ENCODE data around the gene ZNF467.

ZNF467 gene

GRCh38 chr7:149776289-149776688, 2.9 kb upstream of the ZNF467 start:
- intact Hi-C loops (cut with micrococcal nuclease) = no loop called here
- H3K27me3 Mint-ChIP-seq = peaks cover 17% of the 10 kb centered on the region
- no peaks in the 10 kb centered on the region for H3K9me3 Mint-ChIP-seq
- peaks cover 5% of the 10 kb centered on the region for H3K36me3 Mint-ChIP-seq (ENCODE audit: low read depth)
- H3K4me1 Mint-ChIP-seq (ENCODE audit: low read depth) = peaks cover 32% of the 10 kb centered on the region
- peak overlapping the region; percentile 62 for H3K4me3 Mint-ChIP-seq
- H3K27ac Mint-ChIP-seq = peak overlapping the region; percentile 87

DNA sequence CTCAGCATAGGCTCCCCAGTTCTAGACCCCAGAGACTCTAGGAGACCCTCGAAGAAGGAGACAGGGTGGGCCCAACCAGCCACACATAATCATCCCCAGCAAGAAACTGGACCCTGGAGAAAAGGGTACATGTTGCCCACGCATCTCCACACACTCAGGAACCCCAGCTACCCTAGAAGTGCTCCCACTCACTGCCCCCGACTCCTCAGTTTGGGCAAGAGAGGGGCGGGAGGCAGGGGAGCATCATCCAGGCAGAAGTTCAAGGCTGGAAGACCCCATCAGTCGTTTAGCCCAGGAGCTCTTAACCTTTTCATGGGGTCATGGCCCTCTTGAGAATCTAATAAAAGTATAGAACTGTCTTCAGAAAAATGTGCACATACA, 1.8 kb upstream of the ZNF467 start:
- peaks cover 43% of the 10 kb centered on the region for H3K4me1 Mint-ChIP-seq (ENCODE audit: low read depth)
- H3K36me3 Mint-ChIP-seq (ENCODE audit: low read depth) = peaks cover 12% of the 10 kb centered on the region
- H3K27me3 Mint-ChIP-seq = peaks cover 17% of the 10 kb centered on the region
- H3K27ac Mint-ChIP-seq = peak overlapping the region; percentile 87
- no peaks in the 10 kb centered on the region for H3K9me3 Mint-ChIP-seq
- intact Hi-C loops (cut with micrococcal nuclease) = no loop called here
- H3K4me3 Mint-ChIP-seq = no peak overlapping the region

DNA sequence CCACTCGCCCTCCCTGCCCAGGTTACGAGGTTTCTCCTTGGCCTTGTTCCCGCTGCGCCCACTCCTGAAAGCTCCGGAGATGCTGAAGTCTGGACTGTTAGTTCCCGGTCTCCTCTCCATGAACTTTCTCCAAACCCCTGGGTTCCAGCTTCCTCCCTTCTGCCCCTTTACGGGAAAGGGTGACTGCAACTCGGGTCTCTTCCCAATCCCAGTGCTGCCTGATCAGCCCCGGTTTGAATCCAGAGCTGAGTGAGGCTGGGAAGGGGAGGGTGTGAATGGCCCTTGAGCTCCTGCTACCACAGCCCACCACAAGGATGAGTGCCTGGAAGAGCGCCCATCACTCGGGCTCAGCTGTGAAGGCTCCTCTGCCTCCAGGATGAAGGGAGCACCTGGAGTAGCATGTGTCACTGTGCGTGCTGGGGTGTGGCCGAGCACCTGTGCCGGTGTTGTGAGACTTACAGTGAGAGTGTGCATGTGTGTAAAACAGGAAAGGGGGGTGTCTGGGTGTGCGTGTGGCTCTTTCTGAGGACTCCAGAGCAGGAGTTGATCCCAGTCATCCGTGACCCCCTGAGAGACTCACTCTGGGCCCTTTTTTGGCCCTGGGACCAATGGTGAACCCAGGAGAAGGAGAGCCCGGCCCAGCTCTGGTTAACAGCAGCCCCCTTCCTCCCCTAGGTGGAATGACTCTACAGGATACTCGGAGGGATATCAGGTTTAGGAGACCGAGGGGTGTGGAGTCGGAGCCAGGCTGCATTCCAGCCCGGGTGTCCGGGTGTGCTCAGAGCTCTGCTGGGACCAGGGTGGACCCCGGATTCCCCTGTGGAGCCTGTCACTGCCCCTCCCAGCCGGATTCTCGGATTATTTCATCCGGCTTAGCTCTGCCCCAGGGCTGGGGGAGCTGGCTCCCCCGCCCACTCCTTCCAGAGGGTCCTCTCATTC, 1.1 kb upstream of the ZNF467 start:
- Mint-ChIP-seq H3K4me1 (ENCODE audit: low read depth) (peaks cover 43% of the 10 kb centered on the region), H3K27ac (peak overlapping the region; percentile 87), H3K4me3 (no peak overlapping the region), H3K9me3 (no peaks in the 10 kb centered on the region), H3K27me3 (peaks cover 15% of the 10 kb centered on the region), H3K36me3 (ENCODE audit: low read depth) (peaks cover 19% of the 10 kb centered on the region)
- intact Hi-C loops (cut with micrococcal nuclease) = loop anchor here (5.0 kb wide), 1 partner anchor 63 kb away; the partner anchor contains the start of gene ZNF862

DNA sequence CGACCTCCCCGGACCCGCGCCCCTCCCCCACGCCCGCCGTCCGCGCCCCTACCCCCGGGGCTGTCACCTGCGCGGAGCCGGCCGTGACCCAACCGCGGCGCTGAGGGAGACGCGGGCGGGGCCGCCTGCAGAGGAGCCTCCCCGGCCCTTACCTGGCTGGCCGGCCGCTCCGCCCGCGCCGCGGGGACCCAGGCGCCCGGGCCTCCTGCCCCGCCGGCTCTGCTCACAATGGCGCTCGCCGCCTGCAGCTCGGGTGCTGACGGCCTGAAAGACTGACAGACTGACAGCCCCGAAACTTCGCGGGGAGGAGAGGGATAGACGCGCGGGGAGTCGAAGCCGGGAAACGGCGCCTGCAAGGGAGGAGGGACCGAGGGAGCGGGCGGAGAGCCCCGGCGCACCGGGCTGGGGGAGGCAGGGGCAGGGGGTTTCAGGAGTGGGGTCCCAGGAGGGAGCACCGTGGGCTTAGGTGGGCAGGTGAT, 393 bp downstream of the ZNF467 start:
- no peaks in the 10 kb centered on the region for H3K9me3 Mint-ChIP-seq
- H3K27me3 Mint-ChIP-seq = peaks cover 6% of the 10 kb centered on the region
- peak overlapping the region; percentile 87 for H3K27ac Mint-ChIP-seq
- intact Hi-C loops (cut with micrococcal nuclease) = loop anchor here (5.0 kb wide), 1 partner anchor 64 kb away; the partner anchor contains the start of gene ZNF862
- H3K4me1 Mint-ChIP-seq (ENCODE audit: low read depth) = peaks cover 43% of the 10 kb centered on the region
- H3K4me3 Mint-ChIP-seq = peak overlapping the region; percentile 91
- H3K36me3 Mint-ChIP-seq (ENCODE audit: low read depth) = peaks cover 34% of the 10 kb centered on the region

DNA sequence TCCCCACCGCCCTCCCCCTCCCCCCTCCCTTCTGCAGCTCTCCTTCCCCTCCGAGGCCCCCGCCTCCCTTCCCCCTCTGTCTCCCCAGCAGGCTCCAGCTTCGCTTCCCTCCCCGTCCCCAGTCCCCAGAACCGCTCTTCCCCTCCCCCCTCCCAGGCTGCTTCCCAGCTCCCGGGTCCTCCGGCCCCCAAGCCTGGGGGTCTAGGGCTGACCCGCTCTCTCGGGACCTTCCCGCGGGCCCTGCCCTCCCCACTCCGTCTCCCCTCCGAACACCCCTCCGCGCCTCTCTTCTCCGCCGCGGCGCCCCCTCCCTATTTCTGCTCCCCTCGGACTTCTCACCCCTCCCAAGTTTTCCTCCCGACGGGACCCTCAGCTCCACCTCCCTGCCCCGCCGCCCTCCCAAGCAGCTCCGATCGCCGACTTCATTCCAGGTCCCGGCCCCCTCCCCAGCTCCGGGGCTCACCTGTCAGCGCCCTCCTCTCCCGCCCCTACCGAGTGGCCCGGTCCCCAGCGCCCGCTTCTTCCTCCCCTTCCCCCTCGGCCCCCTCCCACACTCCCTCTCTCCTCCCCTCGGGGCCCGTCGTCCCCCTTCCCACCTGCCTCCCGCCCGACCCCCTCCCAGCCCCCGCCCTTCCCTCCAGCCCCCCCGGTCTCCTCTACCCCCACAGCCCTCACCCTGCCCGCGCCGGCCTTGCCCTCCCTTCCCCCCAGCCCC, 990 bp downstream of the ZNF467 start:
- H3K4me3 Mint-ChIP-seq = peak overlapping the region; percentile 90
- intact Hi-C loops (cut with micrococcal nuclease) = loop anchor here (5.0 kb wide), 1 partner anchor 65 kb away; the partner anchor contains the start of gene ZNF862
- H3K36me3 Mint-ChIP-seq (ENCODE audit: low read depth) = peaks cover 40% of the 10 kb centered on the region
- H3K27ac Mint-ChIP-seq = peak overlapping the region; percentile 87
- peaks cover 43% of the 10 kb centered on the region for H3K4me1 Mint-ChIP-seq (ENCODE audit: low read depth)
- H3K27me3 Mint-ChIP-seq = peaks cover 1% of the 10 kb centered on the region
- no peaks in the 10 kb centered on the region for H3K9me3 Mint-ChIP-seq

DNA sequence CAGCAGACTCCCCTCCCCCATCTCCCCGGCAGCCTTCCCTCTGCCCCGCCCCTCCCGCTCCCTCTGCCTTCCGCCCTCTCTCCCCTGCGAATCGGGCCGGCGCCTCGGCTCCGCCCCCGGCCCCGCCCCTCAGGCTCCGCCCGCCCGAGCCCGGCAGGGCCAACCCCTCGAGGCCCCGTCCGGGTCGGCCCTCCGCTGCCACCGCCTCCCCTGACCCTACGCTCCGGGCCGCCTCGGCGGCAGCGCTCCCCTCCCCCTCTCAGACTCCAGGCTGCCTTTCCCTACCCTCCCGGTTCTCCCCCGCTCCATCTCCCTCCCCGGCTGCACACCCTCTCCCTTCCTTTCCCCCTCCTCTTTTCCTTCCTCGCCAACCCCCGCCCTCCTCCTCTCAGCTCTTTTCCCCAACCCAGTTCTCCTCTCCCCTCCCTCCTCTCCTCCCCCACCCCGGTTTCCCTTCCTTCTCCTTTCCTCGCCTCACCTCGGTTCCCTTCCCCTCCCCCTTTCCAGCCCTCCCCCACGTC, 1.6 kb downstream of the ZNF467 start:
- H3K36me3 Mint-ChIP-seq (ENCODE audit: low read depth) = peaks cover 46% of the 10 kb centered on the region
- peak overlapping the region; percentile 87 for H3K27ac Mint-ChIP-seq
- H3K4me3 Mint-ChIP-seq = peak overlapping the region; percentile 90
- H3K9me3 Mint-ChIP-seq = no peaks in the 10 kb centered on the region
- H3K27me3 Mint-ChIP-seq = peaks cover 1% of the 10 kb centered on the region
- peaks cover 41% of the 10 kb centered on the region for H3K4me1 Mint-ChIP-seq (ENCODE audit: low read depth)
- intact Hi-C loops (cut with micrococcal nuclease) = loop anchor here (5.0 kb wide), 1 partner anchor 66 kb away; the partner anchor contains the start of gene ZNF862

GRCh38 chr7:149770728-149771636, 2.4 kb downstream of the ZNF467 start:
- intact Hi-C loops (cut with micrococcal nuclease) = loop anchor here (5.0 kb wide), 1 partner anchor 66 kb away; the partner anchor contains the start of gene ZNF862
- H3K36me3 Mint-ChIP-seq (ENCODE audit: low read depth) = peaks cover 54% of the 10 kb centered on the region
- H3K4me1 Mint-ChIP-seq (ENCODE audit: low read depth) = peaks cover 33% of the 10 kb centered on the region
- H3K27ac Mint-ChIP-seq = peak overlapping the region; percentile 87
- no peaks in the 10 kb centered on the region for H3K27me3 Mint-ChIP-seq
- peaks cover 8% of the 10 kb centered on the region for H3K9me3 Mint-ChIP-seq
- H3K4me3 Mint-ChIP-seq = peak overlapping the region; percentile 90

GRCh38 chr7:149769915-149770314, 3.5 kb downstream of the ZNF467 start:
- Mint-ChIP-seq H3K9me3 (peaks cover 12% of the 10 kb centered on the region), H3K27ac (no peak overlapping the region), H3K36me3 (ENCODE audit: low read depth) (peaks cover 65% of the 10 kb centered on the region), H3K4me3 (no peak overlapping the region), H3K4me1 (ENCODE audit: low read depth) (peaks cover 23% of the 10 kb centered on the region), H3K27me3 (no peaks in the 10 kb centered on the region)
- intact Hi-C loops (cut with micrococcal nuclease) = loop anchor here (5.0 kb wide), 1 partner anchor 67 kb away; the partner anchor contains the start of gene ZNF862

DNA sequence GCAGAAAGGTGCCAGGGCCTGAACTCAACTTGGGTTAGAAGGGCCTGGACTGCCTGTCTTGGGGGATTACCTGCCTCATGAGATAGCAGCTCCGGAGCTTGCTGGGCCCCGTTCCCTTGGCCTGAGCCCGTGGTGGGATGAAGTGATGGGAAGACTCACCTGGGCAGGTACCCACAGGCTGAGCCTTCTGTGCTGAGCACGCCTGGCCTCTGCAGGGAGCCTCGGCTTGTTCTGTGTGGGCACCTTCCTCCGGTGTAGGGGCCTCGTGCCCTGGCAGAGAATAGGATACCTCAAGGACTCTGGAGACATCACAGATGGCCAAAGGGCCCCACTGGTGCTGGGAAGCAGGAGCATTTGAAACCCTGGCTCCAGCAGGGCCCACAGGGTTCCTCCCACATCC, 4.5 kb downstream of the ZNF467 start:
- intact Hi-C loops (cut with micrococcal nuclease) = no loop called here
- peaks cover 12% of the 10 kb centered on the region for H3K9me3 Mint-ChIP-seq
- no peaks in the 10 kb centered on the region for H3K27me3 Mint-ChIP-seq
- no peak overlapping the region for H3K4me3 Mint-ChIP-seq
- H3K4me1 Mint-ChIP-seq (ENCODE audit: low read depth) = peaks cover 13% of the 10 kb centered on the region
- H3K36me3 Mint-ChIP-seq (ENCODE audit: low read depth) = peaks cover 75% of the 10 kb centered on the region
- H3K27ac Mint-ChIP-seq = no peak overlapping the region

- Mint-ChIP-seq H3K4me3 (no peak overlapping the region), H3K4me1 (ENCODE audit: low read depth) (peaks cover 17% of the 10 kb centered on the region), H3K9me3 (peaks cover 12% of the 10 kb centered on the region), H3K27ac (no peak overlapping the region), H3K36me3 (ENCODE audit: low read depth) (peaks cover 74% of the 10 kb centered on the region), H3K27me3 (no peaks in the 10 kb centered on the region)
- intact Hi-C loops (cut with micrococcal nuclease) = no loop called here
Measured at GRCh38 chr7:149767068-149767467, 6.3 kb downstream of the ZNF467 start.

DNA sequence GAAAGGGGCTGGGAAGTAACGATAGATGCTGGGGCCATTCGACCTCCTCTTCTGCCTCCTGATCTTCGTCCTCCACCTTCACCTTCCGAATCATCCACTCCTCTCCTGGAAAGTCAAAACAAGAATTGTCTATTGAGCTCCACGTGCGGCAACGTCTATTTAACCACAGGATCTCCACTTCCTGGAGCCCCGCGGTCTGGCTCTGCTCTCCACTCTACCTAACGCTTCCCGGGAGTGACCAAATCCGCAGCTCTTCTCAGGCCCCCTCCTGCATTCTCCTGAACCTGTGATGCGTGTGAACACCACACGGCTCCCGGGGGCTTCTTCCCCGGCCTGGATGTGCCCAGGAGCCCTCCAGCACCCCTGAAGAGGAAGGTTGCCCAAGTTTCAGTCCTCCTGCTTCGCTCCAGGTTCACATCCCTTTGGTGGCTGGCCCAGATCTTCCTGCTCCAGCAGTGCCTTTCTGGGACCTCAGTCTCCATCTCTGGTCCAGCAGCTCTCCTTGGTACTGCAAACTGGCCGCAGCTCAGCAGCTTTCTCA, 7.2 kb downstream of the ZNF467 start:
- Mint-ChIP-seq H3K27ac (no peak overlapping the region), H3K4me3 (no peak overlapping the region), H3K4me1 (ENCODE audit: low read depth) (peaks cover 15% of the 10 kb centered on the region), H3K27me3 (no peaks in the 10 kb centered on the region), H3K9me3 (peaks cover 12% of the 10 kb centered on the region), H3K36me3 (ENCODE audit: low read depth) (peaks cover 74% of the 10 kb centered on the region)
- intact Hi-C loops (cut with micrococcal nuclease) = no loop called here

GRCh38 chr7:149765399-149766121, 7.8 kb downstream of the ZNF467 start:
- Mint-ChIP-seq H3K9me3 (peaks cover 12% of the 10 kb centered on the region), H3K4me1 (ENCODE audit: low read depth) (peaks cover 8% of the 10 kb centered on the region), H3K36me3 (ENCODE audit: low read depth) (peaks cover 70% of the 10 kb centered on the region), H3K27ac (no peak overlapping the region), H3K4me3 (no peak overlapping the region), H3K27me3 (no peaks in the 10 kb centered on the region)
- intact Hi-C loops (cut with micrococcal nuclease) = no loop called here
